Natural killer cell treated with Interleukin-12 subunit alpha and Interleukin-12 subunit beta and Interleukin-15 and Interleukin-18, amount 100 ng/mL, for 72 hours (primary cell): Measurements from ENCODE around the gene ZPR1. TPM values are rescaled to one million over a fixed set of nuclear protein-coding genes. Genes with fewer than 3 reads are reported as not detected.

ENCODE experiments used
- ATAC-seq, 2 donors: fragments of 150-1000 bp; cut with Tn5 transposase in 1 of 2; sonication (Bioruptor Pico), chemical (Tn5 transposase) in 1 of 2; 2 replicates each; pipeline ENCODE4 v1.10.0; 2021
- DNase-seq: peaks from one replicate; pipeline ENCODE4 v3.0.0; 2022; ENCODE audit warnings: low spot score
- H3K27ac Mint-ChIP-seq, 2 donors: 1 replicate in 1 of 2; 2 replicates in 1 of 2; pipeline ENCODE4 v1.8.0; 2022; ENCODE audit warnings: mixed read lengths in 2 of 2, mild to moderate bottlenecking in 1 of 2, moderate library complexity in 1 of 2
- H3K27me3 Mint-ChIP-seq, 2 donors: 1 replicate in 1 of 2; 2 replicates in 1 of 2; pipeline ENCODE4 v1.8.0; 2022; ENCODE audit warnings: mixed read lengths in 2 of 2
- H3K36me3 Mint-ChIP-seq: one replicate; pipeline ENCODE4 v1.8.0; 2022; ENCODE audit warnings: mixed read lengths
- H3K4me1 Mint-ChIP-seq, 2 donors: 1 replicate in 1 of 2; 2 replicates in 1 of 2; pipeline ENCODE4 v1.8.0; 2022; ENCODE audit warnings: low read depth in 2 of 2, mixed read lengths in 2 of 2, mild to moderate bottlenecking in 1 of 2
- H3K4me3 Mint-ChIP-seq: one replicate; pipeline ENCODE4 v1.8.0; 2022; ENCODE audit warnings: mixed read lengths
- H3K9me3 Mint-ChIP-seq: 2 replicates; pipeline ENCODE4 v1.8.0; 2022; ENCODE audit warnings: mixed read lengths
- total RNA-seq, 2 donors: library from RNA; stranded (reverse); gene quantifications; one replicate each; pipeline ENCODE4 v1.2.3, GENCODE V29; 2022

Gene ZPR1
- total RNA-seq, 2 donors from 2014 or later, result 89.7 to 143 TPM

DNA sequence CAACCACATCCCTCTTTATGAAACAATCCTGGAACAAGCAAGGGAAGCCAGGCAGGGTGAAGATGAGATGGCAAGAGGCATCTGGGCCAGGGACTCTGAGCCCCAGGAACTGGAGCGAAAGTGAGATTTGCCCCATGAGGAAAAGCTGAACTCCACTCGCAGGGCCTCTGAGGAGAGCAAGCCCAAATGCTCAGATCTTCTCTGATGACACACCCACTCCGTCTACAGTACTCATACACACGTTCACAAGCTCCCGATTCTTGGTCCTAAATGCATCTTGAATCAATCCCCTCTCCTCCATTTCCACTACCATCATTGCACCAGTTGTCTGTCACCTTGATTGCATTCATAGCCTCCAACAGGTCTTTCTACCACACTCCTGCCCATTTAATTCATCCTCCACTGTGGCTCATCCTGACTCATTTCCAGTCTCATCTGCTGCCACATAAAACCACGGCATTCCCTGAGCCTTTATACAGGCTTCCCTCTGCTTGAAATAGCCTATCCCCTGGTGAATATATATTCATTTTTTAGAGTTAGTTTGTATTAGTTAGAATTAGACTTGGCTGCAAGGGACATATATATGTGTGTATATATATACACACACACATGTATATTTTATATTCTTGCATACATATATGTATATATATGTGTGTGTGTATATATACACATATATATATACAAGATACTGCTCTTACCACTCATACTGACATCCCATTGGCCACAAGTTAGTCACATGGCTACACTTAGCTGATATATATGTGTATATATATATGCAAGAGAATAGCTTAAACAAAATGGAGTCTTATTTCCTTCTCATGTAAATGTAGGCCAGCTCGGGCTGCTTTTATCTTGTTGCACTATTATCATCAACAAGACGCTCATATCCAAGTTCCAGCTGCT, 5.3 kb upstream of the ZPR1 start:
- DNase-seq (no peak), ATAC-seq (no peak)
- peaks cover 13 to 15% of the 10 kb centered on the region in 2 donors for H3K4me1 Mint-ChIP-seq
- H3K27ac Mint-ChIP-seq, result no peak overlapping the region
- peaks cover under 1% of the 10 kb centered on the region for H3K36me3 Mint-ChIP-seq
- H3K9me3 Mint-ChIP-seq, result no peaks in the 10 kb centered on the region
- H3K4me3 Mint-ChIP-seq, result no peak overlapping the region
- no peaks in the 10 kb centered on the region for H3K27me3 Mint-ChIP-seq

- no peaks in the 10 kb centered on the region for H3K27me3 Mint-ChIP-seq
- no peaks in the 10 kb centered on the region for H3K9me3 Mint-ChIP-seq
- peaks cover 4% of the 10 kb centered on the region for H3K36me3 Mint-ChIP-seq
- no peak overlapping the region for H3K4me3 Mint-ChIP-seq
- DNase-seq, result no peak
- peaks cover 15 to 16% of the 10 kb centered on the region in 2 donors for H3K4me1 Mint-ChIP-seq
- ATAC-seq, result no peak
- H3K27ac Mint-ChIP-seq, result no peak overlapping the region
These were observed 4.5 kb upstream of the ZPR1 start for GRCh38 chr11:116792144-116792868.

DNA sequence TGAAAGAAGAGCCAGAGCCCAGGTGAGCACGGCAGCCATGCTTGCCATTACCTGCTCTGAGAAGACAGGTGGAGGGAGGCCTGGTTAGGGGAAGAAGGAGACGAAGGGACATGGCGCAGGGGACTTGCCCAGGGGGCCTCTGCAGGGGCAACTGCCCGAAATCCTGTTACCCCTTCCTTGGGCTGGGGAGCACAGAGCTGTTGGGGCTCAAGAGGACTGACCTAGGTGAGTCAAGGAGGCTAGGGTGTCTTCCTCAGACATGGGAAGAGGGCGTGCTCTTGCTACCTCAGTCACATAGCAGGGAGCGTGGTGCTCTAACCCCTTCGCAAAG, 4.0 kb upstream of the ZPR1 start, which contains the start of gene APOA5:
APOA5 (minus strand) TSS at position 67 of the 331 bp plus-strand sequence; CDS start at position 48, 19 bp downstream.
- no peak within 1 kb of the TSS for H3K27ac Mint-ChIP-seq
- no peak within 1 kb of the TSS for H3K4me3 Mint-ChIP-seq

DNA sequence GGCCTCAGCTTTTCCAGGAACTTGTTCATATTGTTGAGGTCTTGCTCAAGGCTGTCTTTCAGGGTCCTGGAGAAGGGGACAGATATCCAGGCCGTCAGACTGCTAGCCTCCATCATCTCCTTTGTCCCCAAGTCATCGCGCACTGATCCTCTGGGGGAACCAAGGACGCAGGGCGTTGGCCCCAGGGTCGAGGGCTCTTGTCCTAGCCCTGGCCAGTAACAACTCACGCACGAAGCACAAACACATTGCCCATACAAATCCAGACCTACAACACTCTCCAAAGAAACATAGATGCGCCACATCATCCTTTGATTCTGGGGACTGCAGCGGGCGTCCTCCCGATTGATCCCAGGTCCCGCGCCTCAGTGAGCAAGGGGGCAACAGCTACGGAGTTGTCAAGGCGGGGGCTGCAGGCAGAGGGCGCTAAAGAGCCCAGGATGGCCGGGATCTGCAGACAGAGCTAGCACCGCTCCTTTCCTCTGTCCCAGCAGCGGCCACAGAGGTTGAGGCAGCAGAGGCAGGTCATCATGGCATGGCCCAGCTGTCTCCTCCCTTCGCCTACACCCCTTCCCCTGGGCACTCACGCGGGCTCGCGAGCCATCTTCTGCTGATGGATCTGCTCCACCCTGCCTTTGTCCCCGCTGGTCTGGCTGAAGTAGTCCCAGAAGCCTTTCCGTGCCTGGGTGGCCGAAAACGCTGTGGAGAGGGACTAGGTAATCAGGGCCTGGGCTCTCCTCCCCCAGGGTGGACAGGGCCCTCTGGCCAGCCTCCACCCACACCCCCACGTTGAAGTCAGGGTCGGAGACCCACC, 3.4 kb upstream of the ZPR1 start:
- Mint-ChIP-seq H3K27ac (no peak overlapping the region), H3K4me1 (peaks cover 26 to 27% of the 10 kb centered on the region in 2 donors), H3K4me3 (no peak overlapping the region), H3K27me3 (no peaks in the 10 kb centered on the region), H3K9me3 (no peaks in the 10 kb centered on the region), H3K36me3 (peaks cover 12% of the 10 kb centered on the region)
- ATAC-seq, result peak; percentile 69 to 74
- DNase-seq, result peak; percentile 68

More for the DNA sequence above, 4.0 kb upstream of the ZPR1 start, which contains the start of gene APOA5:
- Mint-ChIP-seq H3K27me3 (no peaks in the 10 kb centered on the region), H3K36me3 (peaks cover 10% of the 10 kb centered on the region), H3K4me1 (peaks cover 20 to 21% of the 10 kb centered on the region in 2 donors), H3K9me3 (no peaks in the 10 kb centered on the region)
- no peak for DNase-seq
- no peak for ATAC-seq

GRCh38 chr11:116790167-116791001, 2.6 kb upstream of the ZPR1 start:
- DNase-seq (no peak), ATAC-seq (no peak)
- no peak overlapping the region for H3K4me3 Mint-ChIP-seq
- H3K27ac Mint-ChIP-seq, result no peak overlapping the region
- no peaks in the 10 kb centered on the region for H3K9me3 Mint-ChIP-seq
- peaks cover 29 to 34% of the 10 kb centered on the region in 2 donors for H3K4me1 Mint-ChIP-seq
- H3K27me3 Mint-ChIP-seq, result no peaks in the 10 kb centered on the region
- H3K36me3 Mint-ChIP-seq, result peaks cover 18% of the 10 kb centered on the region

DNA sequence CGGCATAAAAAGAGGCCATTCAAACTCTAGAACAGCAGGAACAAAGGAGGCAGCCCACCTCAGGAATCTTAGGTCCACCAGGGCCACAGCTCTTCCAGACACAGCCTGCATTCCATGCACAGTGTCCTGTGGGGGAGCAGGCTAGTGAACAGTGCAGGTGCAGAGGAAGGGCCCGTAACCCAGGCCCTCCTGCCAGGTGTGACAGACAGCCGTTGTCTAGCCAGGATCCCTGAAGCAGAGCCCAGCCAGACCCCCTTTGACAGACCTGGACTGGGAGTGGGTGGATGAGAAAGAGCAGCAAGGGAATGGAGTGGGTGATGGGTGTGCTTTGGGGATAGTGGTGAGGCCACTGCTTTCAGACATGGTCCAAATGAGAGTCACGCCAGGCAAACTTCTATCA, 1.2 kb upstream of the ZPR1 start:
- peaks cover 32% of the 10 kb centered on the region for H3K36me3 Mint-ChIP-seq
- no peak for DNase-seq
- H3K4me3 Mint-ChIP-seq, result peak overlapping the region; percentile 92
- no peaks in the 10 kb centered on the region for H3K27me3 Mint-ChIP-seq
- no peak for ATAC-seq
- H3K9me3 Mint-ChIP-seq, result no peaks in the 10 kb centered on the region
- peaks cover 41 to 48% of the 10 kb centered on the region in 2 donors for H3K4me1 Mint-ChIP-seq
- H3K27ac Mint-ChIP-seq, result peak overlapping the region; percentile 94 to 97

GRCh38 chr11:116788534-116788933, 711 bp upstream of the ZPR1 start:
- ATAC-seq (no peak), DNase-seq (no peak)
- Mint-ChIP-seq H3K36me3 (peaks cover 33% of the 10 kb centered on the region), H3K27ac (peak overlapping the region; percentile 94 to 97), H3K9me3 (no peaks in the 10 kb centered on the region), H3K27me3 (no peaks in the 10 kb centered on the region), H3K4me3 (peak overlapping the region; percentile 92), H3K4me1 (peaks cover 41 to 50% of the 10 kb centered on the region in 2 donors)

GRCh38 chr11:116787436-116787785, 412 bp downstream of the ZPR1 start:
- Mint-ChIP-seq H3K27me3 (no peaks in the 10 kb centered on the region), H3K4me3 (peak overlapping the region; percentile 92), H3K27ac (peak overlapping the region; percentile 94 to 97), H3K36me3 (peaks cover 44% of the 10 kb centered on the region), H3K4me1 (peaks cover 44 to 61% of the 10 kb centered on the region in 2 donors), H3K9me3 (no peaks in the 10 kb centered on the region)
- ATAC-seq (no peak), DNase-seq (no peak)

DNA sequence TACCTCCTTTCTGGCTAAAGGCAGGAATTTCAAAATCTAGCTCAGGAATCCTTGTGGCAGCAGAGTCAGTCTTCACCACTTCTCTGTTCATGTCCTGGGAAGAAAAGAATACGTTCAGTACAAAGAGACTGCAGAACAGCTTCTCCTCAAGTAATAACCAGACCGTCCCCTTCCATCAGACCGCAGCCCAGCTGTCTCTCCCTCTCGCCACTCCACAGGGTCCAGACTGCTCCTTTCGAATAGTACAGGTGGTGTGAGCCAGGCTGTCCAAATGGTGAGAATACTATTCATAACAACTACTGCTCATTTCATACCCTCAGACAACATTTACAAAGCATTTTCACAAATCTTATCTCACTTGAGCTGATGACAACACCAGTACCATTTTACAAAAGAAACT, 857 bp downstream of the ZPR1 start:
- peaks cover 47 to 65% of the 10 kb centered on the region in 2 donors for H3K4me1 Mint-ChIP-seq
- H3K27ac Mint-ChIP-seq, result peak overlapping the region; percentile 94 to 97
- ATAC-seq, result no peak
- no peaks in the 10 kb centered on the region for H3K27me3 Mint-ChIP-seq
- H3K4me3 Mint-ChIP-seq, result peak overlapping the region; percentile 92
- no peak for DNase-seq
- H3K36me3 Mint-ChIP-seq, result peaks cover 48% of the 10 kb centered on the region
- H3K9me3 Mint-ChIP-seq, result no peaks in the 10 kb centered on the region

GRCh38 chr11:116786326-116786725, 1.5 kb downstream of the ZPR1 start:
- DNase-seq, result no peak
- H3K36me3 Mint-ChIP-seq, result peaks cover 53% of the 10 kb centered on the region
- no peak for ATAC-seq
- H3K9me3 Mint-ChIP-seq, result no peaks in the 10 kb centered on the region
- peak overlapping the region; percentile 92 for H3K4me3 Mint-ChIP-seq
- peak overlapping the region; percentile 94 to 97 for H3K27ac Mint-ChIP-seq
- H3K4me1 Mint-ChIP-seq, result peaks cover 47 to 69% of the 10 kb centered on the region in 2 donors
- H3K27me3 Mint-ChIP-seq, result no peaks in the 10 kb centered on the region

GRCh38 chr11:116782728-116783127, 5.1 kb downstream of the ZPR1 start:
- Mint-ChIP-seq H3K4me3 (peak overlapping the region; percentile 51), H3K27ac (peak overlapping the region; percentile 67 to 85)

DNA sequence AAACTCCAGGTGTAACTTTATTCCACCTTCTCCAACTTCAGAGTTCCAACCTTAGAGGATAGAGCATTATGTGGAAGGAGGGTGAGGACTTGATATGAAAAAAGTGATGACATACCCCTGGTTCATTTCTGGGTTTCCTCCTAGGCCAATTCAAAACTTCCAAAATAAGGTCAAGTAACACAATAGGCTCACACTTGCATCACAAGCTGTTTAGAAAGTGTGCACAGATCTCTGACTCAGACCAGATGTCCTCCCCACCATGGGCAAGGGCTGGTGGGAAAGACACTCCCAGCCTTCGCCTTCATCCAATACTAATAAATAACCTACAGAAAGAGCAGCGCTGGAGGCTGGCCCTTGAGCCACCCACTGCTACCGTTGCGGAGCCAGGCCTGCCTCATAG, 9.3 kb downstream of the ZPR1 start:
- Mint-ChIP-seq H3K9me3 (no peaks in the 10 kb centered on the region), H3K36me3 (peaks cover 65% of the 10 kb centered on the region), H3K4me1 (peaks cover 34 to 78% of the 10 kb centered on the region in 2 donors), H3K4me3 (peak overlapping the region; percentile 51), H3K27me3 (no peaks in the 10 kb centered on the region), H3K27ac (peak overlapping the region; percentile 56 to 76)
- ATAC-seq (peak in 1 of 2 donors; percentile 25), DNase-seq (no peak)

More at GRCh38 chr11:116782728-116783127, 5.1 kb downstream of the ZPR1 start:
- H3K27me3 Mint-ChIP-seq, result no peaks in the 10 kb centered on the region
- DNase-seq (no peak), ATAC-seq (peak; percentile 64 to 85)
- H3K9me3 Mint-ChIP-seq, result no peaks in the 10 kb centered on the region
- peaks cover 48 to 83% of the 10 kb centered on the region in 2 donors for H3K4me1 Mint-ChIP-seq
- peaks cover 78% of the 10 kb centered on the region for H3K36me3 Mint-ChIP-seq

GRCh38 chr11:116777056-116777455, 10.8 kb downstream of the ZPR1 start:
- DNase-seq (no peak), ATAC-seq (no peak)
- H3K27me3 Mint-ChIP-seq, result no peaks in the 10 kb centered on the region
- no peaks in the 10 kb centered on the region for H3K9me3 Mint-ChIP-seq
- no peak overlapping the region for H3K4me3 Mint-ChIP-seq
- peaks cover 50% of the 10 kb centered on the region for H3K36me3 Mint-ChIP-seq
- H3K27ac Mint-ChIP-seq, result peak overlapping the region; percentile 42 to 49
- H3K4me1 Mint-ChIP-seq, result peaks cover 31 to 73% of the 10 kb centered on the region in 2 donors
